NT2/D1 (cell line): ENCODE results near the gene TOE1.

Source experiments
- SUZ12 ChIP-seq: IDR thresholded peaks from 2 replicates; pipeline ENCODE4 v1.6.1; 2011; ENCODE audit not compliant: insufficient read length, insufficient read depth; ENCODE audit errors: extremely low read depth
- YY1 ChIP-seq: IDR thresholded peaks from 2 replicates; pipeline ENCODE4 v1.6.1; 2011; ENCODE audit not compliant: insufficient read length, insufficient read depth

GRCh38 chr1:45348609-45348965, 8.6 kb downstream of the TOE1 start:
- TF ChIP-seq YY1 = no peak
- TF ChIP-seq SUZ12 = no peak
